GM18873 (cell line): Measurements from ENCODE around the gene INO80.

Source experiments
- ATAC-seq: cut with Tn5 transposase; IDR thresholded peaks from one replicate; pipeline ENCODE4 v1.9.1; 2021; ENCODE audit warnings: mild to moderate bottlenecking, moderate library complexity, moderate number of reproducible peaks; ENCODE audit not compliant: unreplicated experiment, low FRiP score

INO80 gene

GRCh38 chr15:40952901-40953712 lies 163.0 kb downstream of the INO80 start, which contains the start of gene CHAC1:
CHAC1 (plus strand) TSS chr15:40953471; CDS start chr15:40953584, 113 bp downstream.
- ATAC-seq = peak; percentile 84

DNA sequence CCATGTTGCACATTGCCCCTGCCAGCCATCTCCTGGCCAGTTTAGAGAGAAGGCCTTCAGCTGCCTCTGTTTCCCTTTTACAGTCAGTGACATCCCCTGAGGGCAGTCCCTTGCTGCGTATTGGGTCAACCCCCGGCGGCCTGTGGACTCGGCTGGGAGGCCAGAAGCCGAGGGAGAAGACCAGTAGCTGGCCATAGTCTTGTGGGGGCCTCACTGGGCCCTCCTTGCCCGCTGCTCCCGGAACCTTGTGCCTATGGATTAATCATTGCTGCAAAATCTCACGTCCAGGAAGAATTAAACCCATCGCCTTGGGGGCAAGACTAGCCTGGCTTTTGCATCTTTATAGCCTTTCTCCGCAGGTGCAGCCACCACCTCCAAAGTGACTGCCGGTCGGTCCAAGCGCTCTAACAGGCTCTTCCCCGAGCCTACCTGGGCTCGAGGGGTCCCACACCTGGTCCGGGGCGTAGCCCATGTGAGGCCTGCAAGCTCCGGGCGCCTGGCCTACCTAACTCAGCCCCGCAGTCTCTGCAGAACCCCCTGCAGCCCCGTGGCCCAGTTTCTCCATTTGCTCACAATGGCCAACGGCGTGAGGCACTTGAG lies 163.7 kb downstream of the INO80 start:
- no peak for ATAC-seq

DNA sequence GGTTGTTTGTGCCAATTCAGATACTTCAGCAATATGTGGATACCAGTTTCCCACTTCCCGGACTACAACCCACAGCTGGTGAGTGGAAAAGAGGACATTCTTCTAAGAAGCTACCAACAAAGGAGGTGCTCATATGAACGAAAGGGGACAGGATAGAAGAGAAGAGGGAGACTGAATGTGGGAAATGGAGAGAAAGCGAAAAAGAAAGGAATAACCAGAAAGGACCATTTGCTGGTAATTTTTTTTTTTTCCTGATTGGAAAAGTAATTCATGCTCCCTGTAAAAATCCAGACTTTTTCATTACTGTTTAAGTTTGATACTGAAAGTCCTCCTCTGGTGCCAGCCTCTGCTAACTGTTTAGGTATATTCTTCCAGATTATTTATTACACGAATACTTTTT lies 164.3 kb downstream of the INO80 start:
- no peak for ATAC-seq

- no peak for ATAC-seq
Observed at GRCh38 chr15:40949756-40950207, 166.3 kb downstream of the INO80 start.

GRCh38 chr15:40948706-40949473 lies 167.2 kb downstream of the INO80 start:
- no peak for ATAC-seq

DNA sequence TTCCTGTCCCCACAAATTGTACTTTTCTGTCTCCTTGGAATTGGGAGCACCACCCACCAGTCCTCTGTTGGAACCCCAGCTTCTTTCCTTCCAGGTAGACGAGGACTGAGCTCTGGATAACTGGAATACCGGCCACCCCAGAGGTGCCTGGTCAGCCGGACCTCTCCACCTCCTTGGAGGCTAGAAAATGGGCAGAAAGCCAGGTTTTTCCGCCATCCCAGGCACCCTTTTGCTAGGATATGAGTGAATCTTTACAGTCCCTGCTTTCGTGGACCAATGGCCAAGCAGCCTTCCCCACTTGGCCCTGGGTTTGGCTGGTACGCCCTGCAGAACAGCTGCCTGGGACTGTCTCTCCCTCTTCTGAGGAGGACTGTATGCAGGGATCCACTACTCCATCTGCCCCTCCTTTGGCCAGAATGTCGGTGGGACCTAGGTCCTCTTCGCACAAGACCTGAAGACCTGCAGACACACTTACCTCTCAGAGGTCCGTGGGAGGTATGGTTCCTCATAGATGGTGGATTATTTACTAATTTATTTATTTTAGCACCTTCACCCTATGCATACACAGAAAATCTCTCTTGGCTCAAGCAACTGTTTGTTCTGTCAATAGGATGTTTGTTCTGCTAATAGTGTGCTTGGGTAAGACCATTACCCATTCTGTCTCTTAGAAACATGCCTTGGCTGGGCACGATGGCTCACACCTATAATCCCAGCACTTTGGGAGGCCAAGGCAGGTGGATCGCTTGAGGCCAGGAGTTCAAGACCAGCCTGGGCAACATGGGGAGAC lies 171.4 kb downstream of the INO80 start:
- ATAC-seq = no peak

DNA sequence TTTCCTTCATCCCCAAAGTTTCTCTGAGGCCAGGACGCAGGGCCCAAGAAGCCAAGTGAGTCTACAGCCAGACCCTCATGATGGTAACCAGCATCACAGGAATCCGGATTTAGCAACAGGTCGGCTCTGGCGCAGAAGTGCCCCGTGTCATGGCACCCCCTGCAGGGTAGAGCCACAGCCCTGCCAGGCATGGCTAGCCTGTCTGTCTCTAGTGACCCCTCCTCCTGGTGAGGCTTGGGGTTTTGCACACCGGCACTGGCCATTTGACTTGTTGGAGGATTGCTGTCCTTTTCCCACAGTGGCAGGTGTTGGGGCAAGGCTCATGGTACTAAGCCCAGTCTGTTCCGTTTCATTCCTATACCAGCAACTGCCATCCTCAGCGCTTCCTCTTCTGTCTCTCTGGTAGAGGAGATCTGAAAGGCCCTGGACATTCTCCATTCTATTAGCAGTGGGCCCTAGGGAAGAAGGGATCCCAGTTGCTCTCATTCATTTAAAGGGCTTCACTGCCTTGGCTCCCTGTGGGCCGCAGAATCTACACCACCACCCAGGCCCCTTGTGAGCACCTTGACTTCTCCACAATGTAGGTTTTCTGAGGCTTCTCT lies 172.2 kb downstream of the INO80 start:
- ATAC-seq = no peak

GRCh38 chr15:40942878-40943277 lies 173.2 kb downstream of the INO80 start:
- no peak for ATAC-seq

DNA sequence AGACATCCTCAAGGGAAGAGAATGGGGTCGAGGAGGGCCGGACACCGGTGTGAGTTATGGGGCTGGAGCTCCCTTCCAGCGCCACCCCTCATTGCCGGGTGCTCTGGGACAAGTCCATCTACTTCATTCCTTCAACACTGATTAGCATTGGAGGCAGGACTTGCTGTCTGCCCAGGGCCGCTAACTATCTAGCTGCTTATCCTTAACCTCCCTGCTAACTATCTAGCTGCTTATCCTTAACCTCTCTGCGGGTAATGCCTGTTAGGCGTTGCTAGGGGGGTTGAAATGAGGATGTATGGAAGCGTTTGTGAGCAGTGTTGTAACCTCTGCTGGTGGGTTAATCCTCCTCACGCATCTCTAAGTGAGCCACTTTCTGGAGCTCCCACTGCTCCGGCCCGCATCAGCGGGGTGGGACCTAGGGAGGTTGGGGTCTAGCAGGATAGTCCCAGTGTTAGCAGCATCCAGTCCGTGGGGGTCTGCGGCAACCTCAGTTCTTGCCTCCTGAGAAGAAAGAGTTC lies 173.7 kb downstream of the INO80 start:
- no peak for ATAC-seq

DNA sequence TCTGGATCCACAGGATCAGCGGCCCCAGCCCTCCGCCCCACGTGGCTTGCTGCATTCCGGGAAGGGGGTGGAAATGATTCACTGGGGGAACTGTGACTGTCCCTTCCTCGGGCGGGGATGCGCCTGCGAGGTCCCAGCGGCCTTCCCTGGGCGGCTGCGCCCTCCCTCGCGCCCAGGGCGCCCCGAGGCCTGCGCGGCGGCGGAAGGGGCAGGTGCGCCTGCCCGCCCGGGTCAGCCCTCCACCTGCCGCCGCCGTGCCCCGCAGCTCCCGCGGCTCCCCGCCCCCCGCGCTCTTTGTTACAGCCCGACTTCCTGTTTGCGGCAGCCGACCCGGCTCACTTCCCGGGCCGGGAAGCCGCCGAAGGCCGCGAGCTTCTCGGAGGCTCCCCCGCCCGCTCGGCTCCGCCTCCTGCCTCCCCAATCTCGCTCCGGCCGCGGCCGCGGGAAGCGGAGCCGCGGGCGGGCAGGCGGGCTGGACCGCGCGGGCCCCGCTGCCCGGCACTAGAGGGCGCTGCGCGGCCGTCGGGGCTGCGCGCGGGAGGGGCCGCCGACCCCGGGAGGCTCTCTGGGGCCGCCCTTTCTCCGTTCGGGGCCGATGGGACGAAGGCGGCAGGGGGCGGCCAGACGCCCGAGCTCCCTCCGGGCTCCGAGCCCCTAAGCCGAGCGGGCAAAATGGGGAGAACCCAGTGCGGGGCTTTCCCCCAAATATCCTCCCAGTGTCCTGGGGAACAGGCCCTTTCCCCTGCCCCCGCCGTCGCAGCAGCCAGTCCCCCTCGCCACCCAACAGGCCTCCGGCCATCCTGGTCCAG lies 174.3 kb downstream of the INO80 start:
- ATAC-seq = no peak

DNA sequence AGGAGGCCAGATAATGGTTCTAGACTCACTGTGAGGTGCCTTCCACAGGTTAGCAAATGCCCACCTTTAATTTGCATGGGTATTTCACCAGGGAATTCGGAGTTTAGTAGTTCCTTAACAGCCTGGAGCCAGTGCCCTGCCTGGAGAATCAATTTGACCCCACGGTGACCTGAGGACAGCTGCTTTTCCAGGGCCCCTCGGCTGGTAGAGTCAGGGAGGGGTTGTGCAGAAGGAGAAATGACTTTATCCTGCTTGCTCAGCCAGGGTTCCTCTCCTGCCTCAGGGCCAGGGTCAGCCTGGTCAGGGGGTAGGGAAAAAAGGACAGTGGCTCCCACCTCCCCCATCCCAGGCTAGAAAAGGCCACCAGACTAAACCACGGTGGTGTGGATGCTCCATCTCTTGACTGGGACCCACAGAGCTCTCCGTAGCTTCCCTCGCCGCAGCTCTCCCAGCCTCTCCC lies 175.0 kb downstream of the INO80 start:
- no peak for ATAC-seq

GRCh38 chr15:40940296-40940801 lies 175.7 kb downstream of the INO80 start:
- ATAC-seq = no peak

DNA sequence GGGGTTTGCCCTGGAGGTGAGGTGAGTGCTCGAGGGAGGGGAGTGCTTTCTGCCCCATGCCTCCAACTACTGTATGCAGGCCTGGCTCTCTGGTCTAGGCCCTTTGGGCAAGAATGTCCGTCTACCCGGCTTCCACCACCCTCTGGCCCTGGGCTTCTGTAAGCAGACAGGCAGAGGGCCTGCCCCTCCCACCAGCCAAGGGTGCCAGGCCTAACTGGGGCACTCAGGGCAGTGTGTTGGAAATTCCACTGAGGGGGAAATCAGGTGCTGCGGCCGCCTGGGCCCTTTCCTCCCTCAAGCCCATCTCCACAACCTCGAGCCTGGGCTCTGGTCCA lies 177.6 kb downstream of the INO80 start:
- no peak for ATAC-seq

- no peak for ATAC-seq
Observed at GRCh38 chr15:40937762-40938535, 178.1 kb downstream of the INO80 start.

DNA sequence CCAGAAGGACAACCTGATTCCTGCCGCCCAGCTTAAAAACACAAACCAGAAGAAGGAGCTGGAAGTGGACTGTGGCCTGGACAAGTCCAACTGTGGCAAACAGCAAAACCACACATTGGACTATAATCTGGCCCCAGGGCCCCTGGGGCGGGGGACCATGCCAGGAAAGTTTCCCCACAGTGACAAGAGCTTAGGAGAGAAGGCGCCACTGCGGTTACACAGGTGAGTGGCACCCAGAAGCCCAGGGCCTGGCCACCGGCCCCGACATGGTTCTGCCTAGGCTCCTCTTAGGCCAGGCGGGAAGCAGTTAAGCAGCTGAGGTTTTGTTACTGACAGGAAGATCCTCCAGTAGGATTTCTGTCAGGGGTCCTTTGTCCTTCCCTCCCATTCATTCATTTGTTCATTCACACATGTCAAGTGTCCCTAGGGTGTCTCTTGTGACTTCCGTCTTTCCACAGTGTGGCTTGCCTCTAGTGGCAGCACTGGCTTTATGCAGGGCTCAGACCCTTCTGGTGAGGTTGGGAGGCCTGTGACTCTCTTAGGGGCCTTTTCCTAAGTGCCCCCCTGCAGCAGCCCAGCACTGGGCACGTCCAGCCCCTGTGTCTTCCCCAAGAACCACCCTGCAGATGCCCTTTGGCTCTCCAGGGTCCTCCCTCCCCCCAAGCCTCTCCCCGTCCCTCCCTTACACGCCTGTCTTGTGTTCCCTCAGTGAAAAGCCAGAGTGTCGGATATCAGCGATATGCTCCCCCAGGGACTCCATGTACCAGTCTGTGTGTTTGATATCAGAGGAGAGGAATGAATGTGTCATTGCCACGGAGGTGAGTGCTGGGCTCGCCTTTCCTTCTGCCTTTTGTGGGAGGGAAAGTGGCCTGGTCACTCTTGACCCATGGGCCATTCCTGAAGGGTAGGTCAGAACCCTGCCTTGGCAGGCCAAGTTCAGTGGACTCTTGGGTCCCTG lies 179.1 kb downstream of the INO80 start:
- no peak for ATAC-seq

DNA sequence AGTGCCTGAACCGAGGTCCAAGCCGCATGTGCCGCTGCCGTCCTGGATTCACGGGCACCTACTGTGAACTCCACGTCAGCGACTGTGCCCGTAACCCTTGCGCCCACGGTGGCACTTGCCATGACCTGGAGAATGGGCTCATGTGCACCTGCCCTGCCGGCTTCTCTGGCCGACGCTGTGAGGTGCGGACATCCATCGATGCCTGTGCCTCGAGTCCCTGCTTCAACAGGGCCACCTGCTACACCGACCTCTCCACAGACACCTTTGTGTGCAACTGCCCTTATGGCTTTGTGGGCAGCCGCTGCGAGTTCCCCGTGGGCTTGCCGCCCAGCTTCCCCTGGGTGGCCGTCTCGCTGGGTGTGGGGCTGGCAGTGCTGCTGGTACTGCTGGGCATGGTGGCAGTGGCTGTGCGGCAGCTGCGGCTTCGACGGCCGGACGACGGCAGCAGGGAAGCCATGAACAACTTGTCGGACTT lies 179.8 kb downstream of the INO80 start:
- no peak for ATAC-seq

DNA sequence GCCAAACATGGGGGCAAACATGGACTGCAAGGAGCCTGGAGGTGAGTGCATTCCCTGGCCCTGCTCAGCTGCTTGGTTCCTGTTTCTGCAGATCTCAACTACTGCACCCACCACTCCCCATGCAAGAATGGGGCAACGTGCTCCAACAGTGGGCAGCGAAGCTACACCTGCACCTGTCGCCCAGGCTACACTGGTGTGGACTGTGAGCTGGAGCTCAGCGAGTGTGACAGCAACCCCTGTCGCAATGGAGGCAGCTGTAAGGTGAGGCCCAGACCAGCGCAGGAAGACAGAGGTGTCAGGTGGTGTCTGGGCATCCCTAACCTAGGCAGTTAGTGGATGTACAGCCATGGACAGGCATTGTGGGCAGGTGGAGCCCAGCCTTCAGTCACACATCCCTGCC lies 181.6 kb downstream of the INO80 start:
- no peak for ATAC-seq
